Measurements from ENCODE around the gene ZNF716.
"Not testable (repeated sequence)": the region's sequence is repeated elsewhere in the genome, so short reads cannot be mapped to it uniquely, and the experiment has no call there.

ZNF716 gene

DNA sequence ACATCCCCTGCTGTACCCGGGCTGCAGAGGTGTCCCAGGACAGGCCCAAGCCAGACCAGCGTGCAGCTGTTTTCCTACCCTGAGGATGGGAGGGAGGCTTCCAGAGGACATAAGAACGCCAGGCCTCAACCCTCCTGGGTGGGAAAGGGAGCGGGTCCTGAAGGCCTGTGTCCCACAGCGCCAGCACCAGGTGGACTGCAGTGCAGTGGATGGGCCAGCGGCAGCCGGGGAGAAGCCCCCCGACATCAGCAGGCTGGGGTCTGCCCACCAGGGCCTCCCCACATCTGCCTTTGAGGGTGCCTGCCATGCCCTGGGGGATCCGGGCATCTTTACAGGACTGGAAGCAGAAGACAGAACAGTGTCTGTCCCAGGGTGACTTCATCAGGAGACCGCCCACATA, 22.8 kb upstream of the ZNF716 start:
- no peak for DNase-seq

DNA sequence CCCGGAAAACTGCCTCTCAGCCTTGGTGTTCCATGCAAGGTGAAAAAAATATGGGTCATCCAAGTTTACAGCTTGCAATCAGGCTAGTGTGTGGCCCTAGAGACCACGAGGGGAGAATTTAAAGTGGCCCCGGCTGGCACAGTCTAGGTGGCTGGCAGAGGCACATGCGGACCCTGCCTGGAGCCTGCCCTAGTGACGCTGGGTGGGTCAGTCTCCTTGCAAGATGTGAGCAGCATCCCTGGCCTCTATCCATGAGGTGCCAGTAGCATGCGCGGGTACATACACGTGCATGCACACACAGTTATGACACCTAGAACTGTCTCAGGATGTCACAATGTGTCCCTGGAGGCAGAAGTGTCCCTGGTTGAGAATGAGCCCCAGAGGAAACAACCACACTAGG, 22.4 kb upstream of the ZNF716 start:
- no peak for DNase-seq

DNA sequence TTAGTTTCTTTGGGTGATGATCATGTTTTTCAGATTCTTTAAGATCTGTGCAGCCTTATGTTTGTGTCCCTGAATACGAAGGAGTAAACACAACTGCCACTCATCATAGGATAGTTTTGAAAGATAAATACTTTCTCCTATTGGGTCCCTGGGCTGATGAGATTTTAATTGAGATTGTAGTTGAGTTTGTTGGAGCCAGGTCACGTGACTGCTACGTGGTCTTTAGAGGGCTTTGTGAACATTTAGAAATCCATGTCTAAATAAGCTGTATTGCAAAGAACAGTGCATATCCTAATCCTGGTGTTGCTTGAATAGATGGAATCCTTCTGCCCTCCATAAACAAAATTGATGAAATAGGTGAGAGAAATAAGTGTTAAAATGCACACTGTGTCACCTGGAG, 17.4 kb upstream of the ZNF716 start:
- no peak for DNase-seq

DNA sequence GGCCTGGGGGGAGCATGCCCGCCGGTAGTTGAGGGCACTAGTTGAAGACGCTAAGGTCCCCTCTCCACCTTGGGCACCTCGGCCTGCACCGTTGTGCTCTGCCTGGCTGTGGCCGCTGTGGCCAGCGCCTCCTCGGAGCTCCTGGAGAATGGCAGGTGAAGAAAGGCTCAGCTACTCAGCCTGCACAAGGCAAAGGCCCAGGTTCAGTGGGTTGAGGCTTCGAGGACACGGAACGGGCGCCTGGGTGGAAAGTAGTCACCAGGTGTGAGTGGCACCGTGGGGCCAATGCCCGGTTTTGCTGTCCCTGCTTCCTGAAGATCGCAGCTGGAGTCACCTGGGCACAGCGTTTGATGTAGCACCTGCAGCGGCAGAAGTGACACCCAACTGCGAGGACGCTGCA, 12.4 kb upstream of the ZNF716 start:
- no peak for DNase-seq

DNA sequence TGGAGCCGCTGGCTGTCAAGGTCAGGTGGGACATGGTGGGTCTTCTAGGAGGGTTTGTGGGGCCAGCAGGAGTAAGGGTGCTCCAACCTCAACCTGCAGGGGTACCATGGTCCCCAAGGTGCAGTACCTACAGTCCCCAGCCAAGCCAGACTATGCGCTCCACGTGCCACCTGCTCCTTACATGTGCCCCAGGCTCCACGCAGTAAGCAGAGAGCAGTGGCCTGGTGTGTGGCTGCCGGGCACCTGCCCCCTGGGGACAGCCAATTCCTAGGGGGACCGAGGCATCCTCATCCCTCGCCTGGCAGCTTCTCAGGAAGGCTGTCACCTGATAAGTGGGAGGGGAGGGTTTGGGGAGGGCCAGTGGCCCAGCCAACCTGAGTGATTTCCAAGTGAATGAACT, 11.7 kb upstream of the ZNF716 start:
- DNase-seq, result no peak

DNA sequence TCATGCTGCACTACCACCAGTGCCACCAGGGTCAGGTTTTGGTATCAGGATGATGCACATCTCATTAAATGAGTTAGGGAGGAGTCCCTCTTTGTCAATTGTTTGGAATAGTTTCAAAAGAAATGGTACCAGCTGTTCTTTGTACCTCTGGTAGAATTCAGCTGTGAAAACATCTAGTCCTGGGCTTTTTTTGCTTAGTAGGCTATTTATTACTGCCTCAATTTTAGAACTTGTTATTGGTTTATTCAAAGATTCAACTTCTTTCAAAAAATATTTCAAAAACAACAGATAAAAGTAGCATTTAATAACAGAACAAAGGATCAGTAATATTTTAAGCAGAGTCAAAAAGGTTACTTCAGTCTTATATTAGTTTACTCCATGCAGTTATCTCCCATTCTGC, 6.4 kb upstream of the ZNF716 start:
- no peak for DNase-seq

DNA sequence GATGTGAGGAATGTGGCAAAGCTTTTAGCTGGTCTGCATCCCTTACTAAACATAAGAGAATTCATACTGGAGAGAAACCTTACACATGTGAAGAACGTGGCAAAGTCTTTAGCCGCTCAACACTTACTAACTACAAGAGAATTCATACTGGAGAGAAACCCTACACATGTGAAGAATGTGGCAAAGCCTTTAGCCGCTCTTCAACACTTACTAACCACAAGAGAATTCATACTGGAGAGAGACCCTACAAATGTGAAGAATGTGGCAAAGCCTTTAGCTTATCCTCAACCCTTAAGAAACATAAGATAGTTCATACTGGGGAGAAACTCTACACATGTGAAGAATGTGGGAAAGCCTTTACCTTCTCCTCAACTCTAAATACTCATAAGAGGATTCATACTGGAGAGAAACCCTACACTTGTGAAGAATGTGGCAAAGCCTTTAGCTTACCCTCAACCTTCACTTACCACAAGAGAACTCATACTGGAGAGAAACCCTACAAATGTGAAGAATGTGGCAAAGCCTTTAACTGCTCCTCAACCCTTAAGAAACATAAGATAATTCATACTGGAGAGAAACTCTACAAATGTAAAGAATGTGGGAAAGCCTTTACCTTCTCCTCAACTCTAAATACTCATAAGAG, 19.3 kb downstream of the ZNF716 start:
- not testable (repeated sequence) for DNase-seq

DNA sequence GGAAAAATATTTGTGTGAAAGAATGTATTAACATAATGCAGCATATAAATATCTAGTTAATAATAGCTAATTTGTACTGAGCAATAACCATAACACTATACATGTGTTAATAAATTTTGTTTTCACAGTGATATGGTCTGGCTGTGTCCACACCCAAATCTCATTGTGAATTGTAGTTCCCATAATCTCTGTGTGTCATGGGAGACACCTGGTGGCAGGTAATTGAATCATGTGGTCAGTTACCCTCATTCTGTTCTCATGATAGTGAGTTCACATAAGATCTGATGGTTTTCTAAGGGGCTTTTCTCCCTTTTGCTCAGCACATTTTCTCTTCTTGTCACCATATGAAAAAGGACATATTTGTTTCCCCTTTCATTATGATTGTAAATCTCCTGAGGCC, 30.3 kb downstream of the ZNF716 start:
- not testable (repeated sequence) for DNase-seq

DNA sequence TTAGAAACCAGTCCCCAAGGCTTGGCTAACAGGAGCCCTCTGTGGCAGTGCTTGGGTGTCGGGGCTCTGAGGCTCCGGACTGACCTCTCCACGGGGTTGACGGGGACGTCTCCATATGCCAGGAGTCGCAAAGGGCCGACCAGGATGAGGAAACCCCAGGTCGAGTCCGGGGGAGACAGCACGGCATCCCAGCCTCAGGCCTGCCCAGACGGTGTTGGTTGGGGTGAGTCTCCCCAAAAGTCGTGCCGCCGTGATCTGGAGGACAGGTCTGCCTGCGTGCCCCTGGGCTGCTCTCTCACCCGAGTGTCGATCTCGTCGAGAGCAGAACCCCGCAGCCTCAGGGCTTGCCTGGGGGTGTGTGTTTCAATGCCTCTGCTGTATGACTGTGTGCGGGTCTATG, 35.0 kb downstream of the ZNF716 start:
- DNase-seq, result not testable (repeated sequence)

DNA sequence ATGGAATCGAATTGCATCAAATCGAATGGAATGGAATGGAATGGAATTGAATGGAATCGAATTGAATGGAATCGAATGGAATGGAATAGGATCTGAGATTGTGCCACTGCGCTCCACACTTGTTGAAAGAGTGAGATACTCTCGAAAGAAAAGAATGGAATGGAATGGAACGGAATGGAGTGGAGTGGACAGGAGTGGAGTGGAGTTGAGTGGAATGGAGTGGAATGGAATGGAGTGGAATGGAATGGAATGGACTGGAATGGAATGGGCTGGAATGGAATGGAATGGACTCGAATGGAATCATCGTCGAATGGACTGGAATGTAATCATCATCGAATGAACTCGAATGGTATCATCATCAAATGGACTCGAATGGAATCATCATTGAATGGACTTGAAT, 38.0 kb downstream of the ZNF716 start:
- no peak for DNase-seq

DNA sequence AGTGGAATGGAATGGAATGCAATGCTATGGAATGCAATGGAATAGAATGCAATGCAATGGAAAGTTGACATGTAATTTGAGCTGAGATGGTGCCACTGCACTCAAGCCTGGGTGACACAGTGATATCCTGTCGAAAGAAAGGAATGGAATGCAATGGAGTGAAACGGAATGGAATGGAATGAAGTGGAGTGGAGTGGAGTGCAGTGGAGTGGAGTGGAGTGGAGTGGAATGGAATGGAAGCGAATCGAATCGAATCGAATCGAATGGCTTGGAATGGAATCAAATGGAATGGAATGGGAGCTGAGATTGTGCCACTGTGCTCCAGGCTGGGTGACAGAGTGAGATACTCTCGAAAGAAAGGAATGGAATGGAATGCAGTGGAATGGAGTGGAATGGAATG, 45.1 kb downstream of the ZNF716 start:
- DNase-seq, result not testable (repeated sequence)

DNA sequence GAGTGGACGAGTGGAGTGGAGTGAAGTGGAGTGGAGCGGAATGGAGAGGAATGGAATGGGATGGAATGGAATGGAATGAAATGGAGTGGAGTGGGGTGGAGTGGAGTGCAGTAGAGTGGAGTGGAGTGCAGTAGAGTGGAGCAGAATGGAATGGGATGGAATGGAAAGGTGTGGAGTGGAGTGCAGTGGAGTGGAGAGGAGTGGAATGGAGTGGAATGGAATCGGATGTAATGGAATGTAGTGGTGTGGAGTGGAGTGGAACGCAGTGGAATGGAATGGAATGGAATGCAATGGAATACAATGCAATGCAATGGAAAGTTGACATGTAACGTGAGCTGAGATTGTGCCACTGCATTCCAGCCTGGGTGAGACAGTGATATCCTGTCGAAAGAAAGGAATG, 46.4 kb downstream of the ZNF716 start:
- DNase-seq, result no peak

DNA sequence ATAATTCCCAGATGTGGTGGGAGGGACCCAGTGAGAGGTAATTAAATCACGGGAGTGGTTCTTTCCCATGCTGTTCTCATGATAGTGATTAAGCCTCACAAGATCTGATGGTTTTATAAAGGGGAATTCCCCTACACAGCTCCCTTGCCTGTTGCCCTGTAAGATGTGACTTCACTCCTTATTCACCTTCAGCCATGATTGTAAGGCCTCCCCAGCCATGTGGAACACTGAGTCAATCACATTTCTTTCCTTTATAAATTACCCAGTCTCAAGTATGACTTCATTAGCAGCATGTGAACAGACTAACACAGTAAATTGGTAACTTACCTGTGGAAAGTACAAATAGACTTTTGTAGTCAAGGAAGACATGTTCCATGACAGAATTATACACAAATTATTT, 55.2 kb downstream of the ZNF716 start:
- no peak for DNase-seq

All from NCI-H446 treated with DMSO at 0.1 percent for 48 hours (cell line).